Upper lobe of left lung (tissue), 6 donors: ENCODE measurements around the gene CLK2. TPM values are rescaled to one million over a fixed set of nuclear protein-coding genes. Genes with fewer than 3 reads are reported as not detected.
"Not testable (repeated sequence)": the region's sequence is repeated elsewhere in the genome, so short reads cannot be mapped to it uniquely, and the experiment has no call there.

Experiments
- ATAC-seq, 2 donors: fragments of 200-7000 bp; cut with Tn5 transposase; one replicate each; pipeline ENCODE4 v1.9.1; 2022; ENCODE audit warnings: mild to moderate bottlenecking in 2 of 2, moderate library complexity in 2 of 2; ENCODE audit not compliant: low FRiP score in 2 of 2
- DNase-seq, 2 donors: peaks; one replicate each; pipeline ENCODE4 v3.0.0-alpha.2; 2019 to 2020
- H3K27ac ChIP-seq, 4 donors: fragments of 200-600 bp; sonication (generic); one replicate each; pipeline ENCODE4 v1.5.1; 2016 to 2019
- H3K27me3 ChIP-seq, 4 donors: fragments of 200-600 bp; sonication (generic); one replicate each; pipeline ENCODE4 v1.5.1; 2017 to 2019
- H3K36me3 ChIP-seq, 4 donors: fragments of 200-600 bp; sonication (generic); one replicate each; pipeline ENCODE4 v1.5.1; 2016 to 2019
- H3K4me1 ChIP-seq, 4 donors: fragments of 200-600 bp; sonication (generic); one replicate each; pipeline ENCODE4 v1.5.1; 2018 to 2019
- H3K4me3 ChIP-seq, 4 donors: fragments of 200-600 bp; sonication (generic); one replicate each; pipeline ENCODE4 v1.5.1; 2017 to 2019; ENCODE audit warnings: mild to moderate bottlenecking in 2 of 4, moderate library complexity in 1 of 4
- H3K9me3 ChIP-seq, 4 donors: fragments of 200-600 bp; sonication (generic); one replicate each; pipeline ENCODE4 v1.5.1; 2018 to 2019
- CTCF ChIP-seq, 6 experiments: fragments of 450-650 bp in 4 of 6; fragments of 200-600 bp in 2 of 6; sonication (generic) in 2 of 6; IDR thresholded peaks; one replicate each; pipeline ENCODE4 v1.5.1; 2016 to 2019; ENCODE audit warnings: antibody characterized with exemption in 6 of 6
- EP300 ChIP-seq, 4 donors: sonication (generic); formaldehyde crosslinking; IDR thresholded peaks; one replicate each; pipeline ENCODE4 v1.5.1; 2017; ENCODE audit warnings: antibody characterized with exemption in 4 of 4, control low read depth in 2 of 4
- POLR2A ChIP-seq, 4 donors: fragments of 450-650 bp; IDR thresholded peaks; one replicate each; pipeline ENCODE4 v1.5.1; 2016 to 2017; ENCODE audit warnings: antibody characterized with exemption in 4 of 4, mild to moderate bottlenecking in 2 of 4
- POLR2AphosphoS5 ChIP-seq, 2 donors: sonication (generic); formaldehyde crosslinking; IDR thresholded peaks; one replicate each; pipeline ENCODE4 v1.5.1; 2017; ENCODE audit warnings: antibody characterized with exemption in 2 of 2
- WGBS, 2 donors: methylation state at CpG; one replicate each; pipeline ENCODE4 v1.1.5; 2017 to 2018; 5-methylcytosine and 5-hydroxymethylcytosine counted together
- total RNA-seq, 6 donors: library from RNA; depleted of rRNA in 4 of 6; stranded (reverse); fragments of >200 nt in 4 of 6; gene quantifications; one replicate each; pipeline versions ENCODE4 v1.1.0 to v1.2.1, GENCODE V29; 2016 to 2021
- donor health status: DM: no; HTN: no; CAD: no; lungs with moderate emphysema.
- donor health status: DM: no; HTN: yes; CAD: no; lungs with severe emphysema.

CLK2 gene
- total RNA-seq, 6 donors from 2014 or later: 32.7 to 92.2 (median 48.1) TPM

GRCh38 chr1:155253208-155253607 lies 20.1 kb downstream of the CLK2 start:
- TF ChIP-seq POLR2A (IDR thresholded peaks at IDR 0.05): no peak
- no peak for TF ChIP-seq POLR2AphosphoS5 (IDR thresholded peaks at IDR 0.05)
- no peak for TF ChIP-seq EP300 (IDR thresholded peaks at IDR 0.05)
- no peak for TF ChIP-seq CTCF (IDR thresholded peaks at IDR 0.05)
- 85 to 91% methylated on average over 5 of the region's 5 CpGs for WGBS, 2 donors
- H3K36me3 ChIP-seq: peaks cover 0 to 19% (median 3%) of the 10 kb centered on the region in 4 donors
- ATAC-seq (no peak), DNase-seq (no peak)
- no peaks in the 10 kb centered on the region for H3K9me3 ChIP-seq
- peaks cover 29 to 39% (median 33%) of the 10 kb centered on the region in 4 donors for H3K4me1 ChIP-seq
- no peaks in the 10 kb centered on the region for H3K27me3 ChIP-seq
- H3K4me3 ChIP-seq: no peak overlapping the region
- no peak overlapping the region for H3K27ac ChIP-seq

- Histone ChIP-seq H3K4me1 (peaks cover 29 to 39% (median 33%) of the 10 kb centered on the region in 4 donors), H3K27ac (no peak overlapping the region), H3K4me3 (no peak overlapping the region), H3K27me3 (no peaks in the 10 kb centered on the region), H3K9me3 (no peaks in the 10 kb centered on the region), H3K36me3 (peaks cover 0 to 17% (median 13%) of the 10 kb centered on the region in 4 donors)
- 92 to 95% methylated on average over 6 of the region's 7 CpGs for WGBS, 2 donors
- TF ChIP-seq POLR2A (IDR thresholded peaks at IDR 0.05) (no peak), EP300 (IDR thresholded peaks at IDR 0.05) (no peak)
- DNase-seq (no peak), ATAC-seq (no peak)
Measured at GRCh38 chr1:155251566-155251965, 21.7 kb downstream of the CLK2 start.

GRCh38 chr1:155250633-155251449 lies 22.5 kb downstream of the CLK2 start:
- Histone ChIP-seq H3K36me3 (peaks cover 0 to 17% (median 13%) of the 10 kb centered on the region in 4 donors), H3K9me3 (no peaks in the 10 kb centered on the region), H3K4me3 (peak overlapping the region in 3 of 4 donors; percentile 8 to 43 (median 36)), H3K4me1 (peaks cover 23 to 33% (median 27%) of the 10 kb centered on the region in 4 donors), H3K27me3 (no peaks in the 10 kb centered on the region), H3K27ac (peak overlapping the region; percentile 37 to 84 (median 50))
- ATAC-seq: peak; percentile 93 to 96
- TF ChIP-seq EP300 (IDR thresholded peaks at IDR 0.05) (no peak), POLR2A (IDR thresholded peaks at IDR 0.05) (no peak), POLR2AphosphoS5 (IDR thresholded peaks at IDR 0.05) (peak; percentile 14 to 32), CTCF (IDR thresholded peaks at IDR 0.05) (peak; percentile 98 to 100 (median 99))
- WGBS, 2 donors: 33 to 48% methylated on average over 8 of the region's 23 CpGs
- DNase-seq: peak; percentile 96 to 97

GRCh38 chr1:155250246-155250632 lies 23.1 kb downstream of the CLK2 start:
- peak overlapping the region in 3 of 4 donors; percentile 37 to 84 (median 47) for H3K27ac ChIP-seq
- no peaks in the 10 kb centered on the region for H3K27me3 ChIP-seq
- peak overlapping the region in 3 of 4 donors; percentile 8 to 43 (median 36) for H3K4me3 ChIP-seq
- 58 to 86% methylated on average over 2 to 5 of the region's 28 CpGs for WGBS, 2 donors
- H3K4me1 ChIP-seq: peaks cover 23 to 32% (median 26%) of the 10 kb centered on the region in 4 donors
- ATAC-seq (no peak), DNase-seq (no peak)
- TF ChIP-seq POLR2A (IDR thresholded peaks at IDR 0.05) (no peak), POLR2AphosphoS5 (IDR thresholded peaks at IDR 0.05) (no peak), EP300 (IDR thresholded peaks at IDR 0.05) (no peak), CTCF (IDR thresholded peaks at IDR 0.05) (no peak)
- H3K9me3 ChIP-seq: no peaks in the 10 kb centered on the region
- peaks cover 0 to 17% (median 13%) of the 10 kb centered on the region in 4 donors for H3K36me3 ChIP-seq

- no peak overlapping the region for H3K4me3 ChIP-seq
- DNase-seq: peak in 1 of 2 donors; percentile 72
- TF ChIP-seq EP300 (IDR thresholded peaks at IDR 0.05) (no peak), POLR2A (IDR thresholded peaks at IDR 0.05) (no peak), POLR2AphosphoS5 (IDR thresholded peaks at IDR 0.05) (no peak), CTCF (IDR thresholded peaks at IDR 0.05) (no peak)
- peaks cover 19 to 29% (median 23%) of the 10 kb centered on the region in 4 donors for H3K4me1 ChIP-seq
- ATAC-seq: no peak
- H3K27ac ChIP-seq: no peak overlapping the region
- peaks cover 0 to 17% (median 13%) of the 10 kb centered on the region in 4 donors for H3K36me3 ChIP-seq
- H3K9me3 ChIP-seq: no peaks in the 10 kb centered on the region
- H3K27me3 ChIP-seq: peaks cover 0 to 3% (median 0%) of the 10 kb centered on the region in 4 donors
- 89 to 94% methylated on average over 25 to 26 of the region's 26 CpGs for WGBS, 2 donors
Measured at GRCh38 chr1:155247667-155248553, 25.4 kb downstream of the CLK2 start.

- Histone ChIP-seq H3K4me1 (peaks cover 21 to 35% (median 25%) of the 10 kb centered on the region in 4 donors), H3K36me3 (peaks cover 0 to 17% (median 13%) of the 10 kb centered on the region in 4 donors)
- not testable (repeated sequence) for H3K27me3 ChIP-seq, ATAC-seq, H3K4me3 ChIP-seq, DNase-seq, H3K27ac ChIP-seq, H3K9me3 ChIP-seq
- 90 to 100% methylated on average over 3 of the region's 3 CpGs for WGBS, 2 donors
Measured at GRCh38 chr1:155246796-155247195, 26.5 kb downstream of the CLK2 start.
